Measurements from ENCODE around the gene PRSS21. TPM values are rescaled to one million over a fixed set of nuclear protein-coding genes. Genes with fewer than 3 reads are reported as not detected.

PRSS21 gene
- total RNA-seq, 2 donors from 2014 or later = 1.7 to 6.4 TPM

GRCh38 chr16:2799205-2799858 is 17.7 kb upstream of the PRSS21 start:
- intact Hi-C loops (cut with DNase I, micrococcal nuclease) = no loop called here
- DNase-seq = no peak
- ATAC-seq = peak; percentile 12

GRCh38 chr16:2799859-2800226 is 17.2 kb upstream of the PRSS21 start:
- intact Hi-C loops (cut with DNase I, micrococcal nuclease) = no loop called here
- ATAC-seq (peak; percentile 93), DNase-seq (peak; percentile 77 to 88)

- DNase-seq = no peak
- intact Hi-C loops (cut with DNase I, micrococcal nuclease) = no loop called here
- ATAC-seq = no peak
These were observed 13.4 kb upstream of the PRSS21 start for GRCh38 chr16:2803545-2804195.

DNA sequence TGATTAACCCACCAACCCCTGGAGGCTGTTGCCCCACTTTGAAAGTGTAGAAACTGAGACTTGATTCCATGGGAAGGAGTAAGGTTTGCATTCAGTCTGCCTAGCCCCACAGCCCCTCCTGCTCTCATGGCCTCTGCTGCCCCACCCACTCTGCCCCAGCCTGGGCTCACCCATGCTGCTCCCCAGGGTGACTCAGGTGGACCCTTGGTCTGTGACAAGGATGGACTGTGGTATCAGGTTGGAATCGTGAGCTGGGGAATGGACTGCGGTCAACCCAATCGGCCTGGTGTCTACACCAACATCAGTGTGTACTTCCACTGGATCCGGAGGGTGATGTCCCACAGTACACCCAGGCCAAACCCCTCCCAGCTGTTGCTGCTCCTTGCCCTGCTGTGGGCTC is 12.3 kb upstream of the PRSS21 start:
- ATAC-seq = no peak
- intact Hi-C loops (cut with DNase I, micrococcal nuclease) = no loop called here
- DNase-seq = no peak

DNA sequence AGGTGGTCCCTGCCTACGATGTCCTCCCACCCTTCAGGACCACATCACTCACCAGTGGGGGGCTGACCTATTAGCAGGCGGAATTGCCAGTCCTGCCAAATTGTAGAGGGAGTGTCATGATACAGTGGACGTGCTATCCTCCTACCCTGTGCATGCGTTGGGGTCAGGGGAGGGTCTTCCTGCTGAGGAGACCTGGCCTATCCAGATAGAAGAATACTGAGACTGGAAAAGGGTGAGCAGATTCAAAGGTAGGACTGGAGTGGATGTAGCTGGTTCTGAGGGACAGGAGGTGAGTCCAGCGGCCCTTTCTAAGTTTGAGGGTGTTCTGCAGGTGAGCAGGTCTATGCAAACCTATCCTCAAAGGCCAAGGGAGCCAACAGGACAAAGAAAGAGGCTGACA is 10.8 kb upstream of the PRSS21 start:
- DNase-seq (no peak), ATAC-seq (no peak)
- intact Hi-C loops (cut with DNase I, micrococcal nuclease) = no loop called here

- intact Hi-C loops (cut with DNase I, micrococcal nuclease) = no loop called here
- ATAC-seq (no peak), DNase-seq (no peak)
These were observed 8.9 kb upstream of the PRSS21 start for GRCh38 chr16:2808181-2808580.

DNA sequence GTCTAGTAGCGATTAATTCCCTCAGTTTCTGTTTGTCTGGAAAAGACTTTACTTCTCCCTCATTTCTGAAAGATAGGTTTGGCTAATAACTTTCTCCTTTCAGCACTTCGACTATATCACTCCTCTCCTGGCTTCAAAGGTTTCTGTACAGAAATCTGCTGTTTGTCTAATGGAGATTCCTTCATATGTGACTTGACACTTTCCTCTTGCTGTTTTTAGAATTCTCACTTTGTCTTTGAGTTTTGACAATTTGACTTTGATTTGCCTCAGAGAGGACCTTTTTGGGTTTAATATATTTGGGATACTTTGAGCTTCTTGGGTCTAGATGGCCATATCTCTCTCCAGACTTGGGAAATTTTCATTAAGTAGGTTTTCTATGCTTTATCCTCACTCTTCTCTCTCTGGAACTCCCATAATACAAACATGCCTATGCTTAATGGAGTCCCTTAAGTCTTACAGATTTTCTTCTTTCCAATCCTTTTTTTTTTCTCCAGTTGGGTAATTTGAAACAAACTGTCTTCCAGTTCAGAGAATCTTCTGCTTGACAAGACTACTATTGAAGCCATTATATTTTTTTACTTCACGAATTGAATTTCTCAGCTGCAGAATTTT is 7.8 kb upstream of the PRSS21 start:
- DNase-seq (no peak), ATAC-seq (no peak)
- intact Hi-C loops (cut with DNase I, micrococcal nuclease) = no loop called here

DNA sequence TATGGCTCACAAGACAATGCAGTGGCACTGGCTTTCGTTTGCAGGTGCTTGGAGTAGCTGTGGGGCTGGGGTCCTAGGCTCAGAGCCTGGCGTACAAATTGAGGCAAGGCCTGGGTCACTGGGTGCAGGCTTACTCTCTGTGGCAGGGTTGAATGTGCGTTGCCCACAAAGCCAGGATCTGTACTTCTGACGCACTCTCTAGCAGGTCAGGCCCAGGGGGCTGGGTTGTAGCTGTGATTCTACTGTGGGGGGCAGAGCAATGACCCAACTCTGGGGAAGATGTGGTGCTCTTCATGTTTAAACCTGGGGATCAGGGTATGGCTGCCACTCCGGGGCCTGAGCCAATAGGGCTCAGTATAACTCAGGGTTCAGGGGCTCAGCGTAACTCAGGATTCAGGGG is 6.4 kb upstream of the PRSS21 start:
- intact Hi-C loops (cut with DNase I, micrococcal nuclease) = no loop called here
- peak in 1 of 2 donors; percentile 10 for DNase-seq
- no peak for ATAC-seq

- intact Hi-C loops (cut with DNase I, micrococcal nuclease) = no loop called here
- peak; percentile 64 for ATAC-seq
- peak in 1 of 2 donors; percentile 13 for DNase-seq
These were observed 5.2 kb upstream of the PRSS21 start for GRCh38 chr16:2811703-2812471.

DNA sequence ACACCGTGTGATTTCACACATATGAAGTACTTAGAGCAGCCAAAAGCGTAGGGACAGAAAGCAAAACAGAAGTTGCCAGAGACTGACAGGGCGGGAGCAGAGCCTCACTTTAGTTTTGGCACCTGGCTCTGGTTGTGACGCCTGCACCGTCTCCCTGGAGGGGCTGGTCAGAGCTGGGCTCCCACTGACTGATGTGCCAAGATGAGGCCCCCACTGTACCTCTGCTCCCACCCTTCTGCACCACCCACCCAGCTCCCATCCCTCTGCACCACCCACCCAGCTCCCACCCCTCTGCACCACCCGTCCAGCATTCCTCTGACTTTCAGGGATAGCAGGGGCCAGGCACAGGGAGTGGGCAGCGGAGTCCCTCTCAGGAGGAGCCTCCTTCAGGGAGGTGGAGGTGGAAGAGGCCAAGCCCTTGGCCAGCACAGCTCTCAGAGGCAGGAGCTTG is 3.2 kb upstream of the PRSS21 start:
- intact Hi-C loops (cut with DNase I, micrococcal nuclease) = no loop called here
- ATAC-seq (no peak), DNase-seq (no peak)

- peak in 1 of 2 donors; percentile 11 for DNase-seq
- intact Hi-C loops (cut with DNase I, micrococcal nuclease) = no loop called here
- no peak for ATAC-seq
These were observed 2.3 kb upstream of the PRSS21 start for GRCh38 chr16:2814551-2815298.

DNA sequence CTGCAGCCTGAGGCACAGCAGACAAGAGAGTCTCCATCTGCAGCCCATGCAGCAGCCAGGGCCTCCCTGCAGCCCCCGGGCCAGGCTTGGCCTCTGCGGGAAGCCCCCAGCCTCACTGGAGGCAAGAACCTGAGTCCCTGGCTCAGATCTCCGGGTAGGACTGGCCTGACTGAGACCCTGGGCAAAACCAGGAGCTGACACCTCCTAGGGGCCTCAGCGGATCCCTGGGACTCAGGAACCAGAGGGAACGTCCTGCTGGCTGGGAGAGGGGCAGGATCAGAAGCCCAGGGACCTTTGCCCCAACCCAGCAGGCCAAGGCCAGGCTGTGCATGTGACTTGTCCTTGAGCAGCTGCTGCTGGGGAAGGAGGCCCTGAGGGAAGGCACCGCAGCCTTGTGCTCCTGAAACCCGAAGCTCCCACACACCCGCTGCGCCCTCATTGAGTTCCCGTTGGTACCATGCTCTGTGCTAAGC is 1.7 kb upstream of the PRSS21 start:
- no peak for ATAC-seq
- no peak for DNase-seq
- intact Hi-C loops (cut with DNase I, micrococcal nuclease) = no loop called here

GRCh38 chr16:2817340-2818271 is 569 bp downstream of the PRSS21 start:
- DNase-seq (peak in 1 of 2 donors; percentile 9), ATAC-seq (peak; percentile 37)
- intact Hi-C loops (cut with DNase I, micrococcal nuclease) = no loop called here

DNA sequence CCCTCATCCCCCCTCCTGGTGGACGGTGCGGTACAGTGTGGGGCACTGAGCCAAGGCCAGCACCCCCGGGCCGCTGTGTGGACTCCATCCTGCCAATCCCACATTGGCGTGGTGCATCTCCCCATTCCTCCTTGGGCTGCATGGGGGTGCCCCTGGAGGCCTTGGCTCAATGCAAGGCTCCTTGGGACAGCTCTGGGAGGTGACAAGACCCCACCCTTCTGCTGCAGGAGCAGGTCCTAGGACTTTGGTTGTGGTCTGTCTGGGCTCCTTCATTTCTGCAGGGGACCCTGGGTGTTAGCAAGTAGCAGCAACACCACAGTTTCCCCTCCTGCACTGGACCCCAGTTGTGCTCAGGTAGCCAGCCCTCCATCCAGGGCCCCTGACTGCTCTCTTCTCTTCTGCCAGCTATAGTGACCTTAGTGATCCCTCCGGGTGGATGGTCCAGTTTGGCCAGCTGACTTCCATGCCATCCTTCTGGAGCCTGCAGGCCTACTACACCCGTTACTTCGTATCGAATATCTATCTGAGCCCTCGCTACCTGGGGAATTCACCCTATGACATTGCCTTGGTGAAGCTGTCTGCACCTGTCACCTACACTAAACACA is 1.3 kb downstream of the PRSS21 start:
- intact Hi-C loops (cut with DNase I, micrococcal nuclease) = no loop called here
- no peak for ATAC-seq
- DNase-seq = peak in 1 of 2 donors; percentile 1

DNA sequence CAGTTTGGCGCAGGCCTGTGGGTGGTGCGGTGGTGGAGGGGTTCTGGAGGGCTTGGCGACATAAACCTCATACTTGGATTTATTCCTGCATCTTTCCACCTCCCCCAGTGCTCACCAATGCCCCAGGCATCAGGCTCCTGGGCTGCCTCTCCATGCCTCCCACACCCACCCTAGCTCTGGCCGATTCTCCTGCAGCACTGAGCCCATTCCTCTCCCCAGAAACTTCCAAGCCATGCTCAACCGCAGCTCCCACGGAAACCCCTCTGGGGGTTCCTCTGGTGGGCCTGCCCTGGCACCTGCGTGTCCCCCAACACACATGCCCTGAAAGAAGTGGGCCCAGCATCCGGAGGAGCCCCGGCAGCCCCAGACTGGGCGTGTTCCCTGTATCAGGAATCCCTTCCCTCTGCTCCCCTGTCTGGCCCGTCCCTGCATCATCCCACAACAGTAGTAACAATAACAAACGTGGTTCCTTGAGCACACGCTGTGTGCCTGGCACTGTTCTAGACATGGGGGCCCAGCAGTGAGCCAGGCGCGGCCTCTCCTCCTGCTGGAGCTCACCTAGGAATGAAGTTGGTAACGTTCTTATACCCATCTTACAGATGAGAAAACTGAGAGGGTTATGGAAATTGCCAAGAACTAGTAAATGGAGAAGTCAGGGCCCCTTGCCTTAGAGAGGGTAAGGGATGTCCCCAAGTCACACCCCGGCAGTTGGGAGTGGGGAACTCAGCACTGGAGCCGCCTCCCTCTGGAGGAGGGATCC is 2.3 kb downstream of the PRSS21 start:
- ATAC-seq (no peak), DNase-seq (no peak)
- intact Hi-C loops (cut with DNase I, micrococcal nuclease) = no loop called here

DNA sequence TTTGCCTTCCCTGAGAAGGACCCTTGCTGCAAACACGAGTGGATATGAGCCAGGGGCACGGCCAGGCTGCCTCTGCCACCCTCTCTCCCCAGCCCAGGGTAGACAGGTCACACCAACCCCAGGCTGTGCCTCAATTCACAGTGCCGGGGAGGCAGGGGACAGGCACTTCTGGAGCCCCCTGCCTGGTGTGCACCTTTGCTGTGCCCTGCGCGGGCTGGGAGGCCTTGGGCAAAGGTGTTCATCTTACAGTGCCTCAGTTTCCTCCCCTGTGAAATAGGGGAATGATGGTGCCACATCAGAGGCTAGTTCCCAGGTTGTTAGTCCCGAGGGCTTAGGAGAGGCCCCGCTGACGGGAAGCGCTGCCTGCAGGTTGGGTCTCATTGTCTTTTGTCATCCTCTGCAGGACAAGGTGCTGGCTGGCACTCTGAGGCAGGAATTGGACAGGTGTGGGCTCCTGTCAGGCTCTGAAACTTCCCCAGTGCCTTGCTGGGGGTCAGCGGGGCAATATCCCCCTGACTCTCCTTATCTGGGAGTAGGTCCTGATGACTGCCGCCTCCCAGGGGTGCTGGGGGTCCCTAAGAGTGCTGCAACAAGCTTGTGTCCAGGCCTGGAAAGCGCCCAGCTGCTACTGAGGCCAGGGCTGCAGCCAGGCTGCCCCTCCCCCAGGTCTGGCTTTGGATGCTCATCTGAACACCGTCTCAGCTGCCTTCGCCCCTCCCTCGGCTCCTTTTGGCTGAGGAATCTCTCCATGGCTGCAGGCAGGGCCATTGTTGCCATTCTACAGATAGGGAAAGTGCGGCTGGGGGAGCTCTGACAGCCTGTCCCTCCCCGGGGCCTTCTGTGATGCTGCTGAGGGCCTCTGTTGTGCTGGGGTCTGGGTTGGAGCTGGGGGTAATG is 3.1 kb downstream of the PRSS21 start:
- DNase-seq = no peak

More for the DNA sequence above, 3.1 kb downstream of the PRSS21 start:
- no peak for ATAC-seq
- intact Hi-C loops (cut with DNase I, micrococcal nuclease) = no loop called here
